HG02642 (cell line): ENCODE data around the gene CLEC3B.
A peak's percentile ranks its signal among the peaks of the same experiment; 100 is the strongest.
"Not testable (repeated sequence)": the region's sequence is repeated elsewhere in the genome, so short reads cannot be mapped to it uniquely, and the experiment has no call there.

Experiments used
- ATAC-seq: cut with Tn5 transposase; IDR thresholded peaks from one replicate; pipeline ENCODE4 v1.9.1; 2021; ENCODE audit warnings: mild to moderate bottlenecking; ENCODE audit not compliant: unreplicated experiment, poor library complexity

Gene CLEC3B

GRCh38 chr3:45026038-45026437 lies at the start of gene CLEC3B:
CLEC3B (plus strand) TSS chr3:45026303; CDS start chr3:45026363, 60 bp downstream.
- ATAC-seq, result no peak

GRCh38 chr3:44981220-44981619 lies 44.9 kb upstream of the CLEC3B start:
- no peak for ATAC-seq

GRCh38 chr3:44981751-44982150 lies 44.4 kb upstream of the CLEC3B start:
- no peak for ATAC-seq

GRCh38 chr3:44982817-44983216 lies 43.3 kb upstream of the CLEC3B start:
- ATAC-seq, result no peak

- ATAC-seq, result no peak
Observed at GRCh38 chr3:44983484-44983941, 42.6 kb upstream of the CLEC3B start.

- no peak for ATAC-seq
Observed at GRCh38 chr3:44984335-44984734, 41.8 kb upstream of the CLEC3B start.

GRCh38 chr3:44986330-44986729 lies 39.8 kb upstream of the CLEC3B start:
- not testable (repeated sequence) for ATAC-seq

GRCh38 chr3:44987332-44987731 lies 38.8 kb upstream of the CLEC3B start:
- no peak for ATAC-seq

GRCh38 chr3:44988073-44988472 lies 38.0 kb upstream of the CLEC3B start:
- ATAC-seq, result no peak

- no peak for ATAC-seq
Observed at GRCh38 chr3:44989141-44989540, 37.0 kb upstream of the CLEC3B start.

GRCh38 chr3:44989636-44990373 lies 36.3 kb upstream of the CLEC3B start:
- ATAC-seq, result no peak

- ATAC-seq, result no peak
Observed at GRCh38 chr3:44991326-44991725, 34.8 kb upstream of the CLEC3B start.

GRCh38 chr3:44992555-44993470 lies 33.3 kb upstream of the CLEC3B start:
- ATAC-seq, result no peak

- ATAC-seq, result no peak
Observed at GRCh38 chr3:44993471-44994205, 32.5 kb upstream of the CLEC3B start.

- ATAC-seq, result no peak
Observed at GRCh38 chr3:44995142-44995770, 30.8 kb upstream of the CLEC3B start.

- ATAC-seq, result peak; percentile 55
Observed at GRCh38 chr3:44996556-44996969, 29.5 kb upstream of the CLEC3B start.

- ATAC-seq, result no peak
Observed at GRCh38 chr3:44999782-45000181, 26.3 kb upstream of the CLEC3B start.

- no peak for ATAC-seq
Observed at GRCh38 chr3:45000823-45001222, 25.3 kb upstream of the CLEC3B start.

- ATAC-seq, result no peak
Observed at GRCh38 chr3:45001738-45002137, 24.4 kb upstream of the CLEC3B start.

GRCh38 chr3:45002139-45002660 lies 23.9 kb upstream of the CLEC3B start:
- ATAC-seq, result no peak
